Measurements from ENCODE around the gene PLPPR3.

Gene PLPPR3

GRCh38 chr19:772730-773436, 48.9 kb downstream of the PLPPR3 start:
- no peak for DNase-seq (ENCODE audit: low spot score)

GRCh38 chr19:772063-772462, 49.7 kb downstream of the PLPPR3 start:
- DNase-seq (ENCODE audit: low spot score): no peak

GRCh38 chr19:771332-771785, 50.4 kb downstream of the PLPPR3 start:
- no peak for DNase-seq (ENCODE audit: low spot score)

GRCh38 chr19:769616-770015, 52.1 kb downstream of the PLPPR3 start:
- DNase-seq (ENCODE audit: low spot score): no peak

- DNase-seq (ENCODE audit: low spot score): no peak
Observed at GRCh38 chr19:768424-768823, 53.3 kb downstream of the PLPPR3 start.

- no peak for DNase-seq (ENCODE audit: low spot score)
Observed at GRCh38 chr19:765179-765738, 56.5 kb downstream of the PLPPR3 start.

GRCh38 chr19:764301-764700, 57.5 kb downstream of the PLPPR3 start:
- no peak for DNase-seq (ENCODE audit: low spot score)

- no peak for DNase-seq (ENCODE audit: low spot score)
Observed at GRCh38 chr19:763869-764268, 57.9 kb downstream of the PLPPR3 start.

- DNase-seq (ENCODE audit: low spot score): no peak
Observed at GRCh38 chr19:763181-763580, 58.6 kb downstream of the PLPPR3 start.
